OCI-LY7 (cell line): ENCODE measurements around the gene AHNAK2. TPM values are rescaled to one million over a fixed set of nuclear protein-coding genes. Genes with fewer than 3 reads are reported as not detected.
"Not testable (repeated sequence)": the region's sequence is repeated elsewhere in the genome, so short reads cannot be mapped to it uniquely, and the experiment has no call there.

Source experiments
- BruUV-seq: library from RNA; stranded (reverse); fragments of 400-500 nt; replicated peaks from 2 replicates; lab custom pipeline; 2021; lab: Mats Ljungman, UMichigan
- CTCF ChIA-PET: fragments of 300-600 bp; sonication (Branson Sonifier 250); formaldehyde crosslinking; loops from one replicate; lab custom pipeline; 2022; ENCODE audit warnings: antibody characterized with exemption; ENCODE audit not compliant: unreplicated experiment; lab: Charles Lee
- POLR2A ChIA-PET: fragments of 300-600 bp; sonication (Branson Sonifier 250); formaldehyde crosslinking; loops from one replicate; lab custom pipeline; 2022; ENCODE audit warnings: antibody characterized with exemption; lab: Charles Lee
- DNase-seq: peaks from one replicate; pipeline ENCODE4 v3.0.0-alpha.2; 2015; ENCODE audit warnings: low spot score
- H2AFZ ChIP-seq: fragments of 200-600 bp; sonication (generic), shearing (Covaris generic); 2 replicates; pipeline ENCODE4 v1.6.1; 2014; ENCODE audit warnings: mild to moderate bottlenecking, antibody characterized with exemption, low read length, moderate library complexity
- H3K27ac ChIP-seq: fragments of 200-600 bp; sonication (generic); 2 replicates; pipeline ENCODE4 v1.5.1; 2014; ENCODE audit warnings: mixed run types, low read depth, mild to moderate bottlenecking, moderate library complexity, low read length, inconsistent platforms; ENCODE audit not compliant: poor library complexity, severe bottlenecking
- H3K36me3 ChIP-seq: fragments of 200-600 bp; sonication (generic); 2 replicates; pipeline ENCODE4 v1.6.1; 2014; ENCODE audit warnings: mild to moderate bottlenecking, antibody characterized with exemption, low read length, moderate library complexity, mixed read lengths; ENCODE audit not compliant: insufficient read depth
- H3K4me1 ChIP-seq: fragments of 200-600 bp; sonication (generic); 2 replicates; pipeline ENCODE4 v1.5.1; 2014; ENCODE audit warnings: mild to moderate bottlenecking, low read length; ENCODE audit not compliant: insufficient read depth, poor library complexity, severe bottlenecking
- H3K4me2 ChIP-seq: fragments of 200-600 bp; sonication (generic); 2 replicates; pipeline ENCODE4 v1.6.1; 2014; ENCODE audit warnings: mild to moderate bottlenecking, low read length
- H3K4me3 ChIP-seq: fragments of 200-600 bp; sonication (generic); 2 replicates; pipeline ENCODE4 v1.5.1; 2014; ENCODE audit warnings: mild to moderate bottlenecking, low read depth, low read length; ENCODE audit not compliant: poor library complexity, severe bottlenecking
- H3K79me2 ChIP-seq: fragments of 200-600 bp; sonication (generic); 2 replicates; pipeline ENCODE4 v1.6.1; 2016; ENCODE audit warnings: low read depth, mild to moderate bottlenecking, low read length, moderate library complexity, mixed read lengths; ENCODE audit not compliant: insufficient read depth
- H3K9me2 ChIP-seq: fragments of 200-600 bp; sonication (generic); 2 replicates; pipeline ENCODE4 v1.6.1; 2016; ENCODE audit warnings: mild to moderate bottlenecking, low read length, mixed read lengths; ENCODE audit not compliant: insufficient read depth
- H3K9me3 ChIP-seq: fragments of 200-600 bp; sonication (generic); 2 replicates; pipeline ENCODE4 v1.6.1; 2014; ENCODE audit warnings: mild to moderate bottlenecking, mixed run types, low read length, mixed read lengths
- H4K20me1 ChIP-seq: fragments of 200-600 bp; sonication (generic); 2 replicates; pipeline ENCODE4 v1.6.1; 2014; ENCODE audit warnings: mild to moderate bottlenecking, antibody characterized with exemption, low read length, moderate library complexity, mixed read lengths; ENCODE audit not compliant: insufficient read depth
- intact Hi-C: fragments of 100-400 bp; cut with micrococcal nuclease; formaldehyde crosslinking; loops from one replicate; pipeline ENCODE4 v1.10.0; 2022; ENCODE audit not compliant: unreplicated experiment
- total RNA-seq, 2 experiments: library from RNA; depleted of rRNA in 1 of 2; stranded (reverse); fragments of >200 nt in 1 of 2; shearing (Covaris generic) in 1 of 2; gene quantifications; 2 replicates each; pipeline ENCODE4 v1.2.3, GENCODE V29; 2014 to 2022

Gene AHNAK2
- total RNA-seq, 2 experiments from 2014 or later: 0.61 TPM; not detected in 1

DNA sequence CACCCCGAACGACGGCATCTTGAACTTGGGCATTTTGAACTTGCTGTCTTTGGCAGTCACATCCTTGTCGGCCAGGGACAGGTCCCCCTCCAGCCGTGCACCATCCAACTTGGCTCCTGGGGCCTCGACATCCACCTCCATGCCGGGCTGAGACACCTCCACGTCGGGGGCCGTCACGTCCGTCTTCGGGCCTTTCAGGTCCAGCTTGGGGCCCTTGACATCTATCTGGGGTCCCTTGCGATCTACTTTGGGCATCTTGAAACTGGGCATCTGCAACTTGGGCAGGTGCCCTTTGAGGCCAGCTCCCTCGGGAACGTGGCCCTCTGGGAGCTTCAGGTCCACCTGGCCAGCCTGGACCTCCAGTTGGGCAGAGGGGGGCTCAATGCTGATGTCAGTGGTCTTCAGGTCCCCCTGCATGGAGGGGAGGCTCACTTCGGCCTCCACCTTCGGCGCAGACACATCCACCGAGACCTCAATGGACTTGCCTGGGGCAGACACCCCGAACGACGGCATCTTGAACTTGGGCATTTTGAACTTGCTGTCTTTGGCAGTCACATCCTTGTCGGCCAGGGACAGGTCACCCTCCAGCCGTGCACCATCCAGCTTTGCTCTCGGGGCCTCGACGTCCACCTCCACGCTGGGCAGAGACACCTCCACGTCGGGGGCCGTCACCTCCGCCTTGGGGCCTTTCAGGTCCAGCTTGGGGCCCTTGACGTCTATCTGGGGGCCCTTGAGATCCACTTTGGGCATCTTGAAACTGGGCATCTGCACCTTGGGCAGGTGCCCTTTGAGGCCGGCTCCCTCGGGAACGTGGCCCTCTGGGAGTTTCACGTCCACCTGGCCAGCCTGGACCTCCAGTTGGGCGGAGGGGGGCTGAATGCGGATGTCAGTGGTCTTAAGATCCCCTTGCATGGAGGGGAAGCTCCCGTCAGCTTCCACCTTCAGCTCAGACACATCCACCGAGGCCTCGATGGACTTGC, 31.9 kb downstream of the AHNAK2 start:
- H3K36me3 ChIP-seq, BruUV-seq, CTCF ChIA-PET, H3K4me3 ChIP-seq, H3K9me3 ChIP-seq, H2AFZ ChIP-seq, DNase-seq, H3K27ac ChIP-seq, H3K9me2 ChIP-seq, H3K4me2 ChIP-seq, POLR2A ChIA-PET, H4K20me1 ChIP-seq, H3K4me1 ChIP-seq, H3K79me2 ChIP-seq, intact Hi-C loops: not testable (repeated sequence)

DNA sequence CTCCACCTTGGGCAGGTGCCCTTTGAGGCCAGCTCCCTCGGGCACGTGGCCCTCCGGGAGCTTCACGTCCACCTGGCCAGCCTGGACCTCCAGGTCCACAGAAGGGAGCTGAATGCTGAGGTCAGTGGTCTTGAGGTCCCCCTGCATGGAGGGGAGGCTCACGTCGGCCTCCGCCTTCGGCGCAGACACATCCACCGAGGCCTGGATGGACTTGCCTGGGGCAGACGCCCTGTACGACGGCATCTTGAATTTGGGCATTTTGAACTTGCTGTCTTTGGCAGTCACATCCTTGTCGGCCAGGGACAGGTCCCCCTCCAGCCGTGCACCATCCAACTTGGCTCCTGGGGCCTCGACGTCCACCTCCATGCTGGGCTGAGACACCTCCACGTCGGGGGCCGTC, 32.9 kb downstream of the AHNAK2 start:
- H3K79me2 ChIP-seq, H4K20me1 ChIP-seq, intact Hi-C loops, H3K4me3 ChIP-seq, H3K9me3 ChIP-seq, H3K4me1 ChIP-seq, POLR2A ChIA-PET, BruUV-seq, DNase-seq, H2AFZ ChIP-seq, H3K27ac ChIP-seq, H3K9me2 ChIP-seq, H3K36me3 ChIP-seq, CTCF ChIA-PET, H3K4me2 ChIP-seq: not testable (repeated sequence)

DNA sequence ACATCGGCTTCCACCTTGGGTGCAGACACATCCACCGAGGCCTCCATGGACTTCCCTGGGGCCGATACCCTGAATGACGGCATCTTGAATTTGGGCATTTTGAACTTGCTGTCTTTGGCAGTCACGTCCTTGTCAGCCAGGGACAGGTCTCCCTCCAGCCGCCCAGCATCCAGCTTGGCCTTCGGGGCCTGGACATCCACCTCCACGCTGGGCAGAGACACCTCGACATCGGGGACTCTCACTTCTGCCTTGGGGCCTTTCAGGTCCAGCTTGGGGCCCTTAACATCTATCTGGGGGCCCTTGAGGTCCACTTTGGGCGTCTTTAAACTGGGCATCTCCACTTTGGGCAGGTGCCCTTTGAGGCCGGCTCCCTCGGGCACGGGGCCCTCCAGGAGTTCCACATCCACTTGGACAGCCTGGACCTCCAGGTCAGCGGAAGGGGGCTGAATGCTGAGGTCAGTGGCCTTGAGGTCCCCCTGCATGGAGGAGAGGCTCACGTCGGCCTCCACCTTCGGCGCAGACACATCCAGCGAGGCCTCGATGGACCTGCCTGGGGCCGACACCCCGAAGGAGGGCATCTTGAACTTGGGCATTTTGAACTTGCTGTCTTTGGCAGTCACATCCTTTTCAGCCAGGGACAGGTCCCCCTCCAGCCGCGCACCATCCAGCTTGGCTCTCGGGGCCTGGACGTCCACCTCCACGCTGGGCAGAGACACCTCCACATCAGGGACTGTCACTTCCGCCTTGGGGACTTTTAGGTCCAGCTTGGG, 33.6 kb downstream of the AHNAK2 start:
- H2AFZ ChIP-seq, H4K20me1 ChIP-seq, CTCF ChIA-PET, POLR2A ChIA-PET, H3K27ac ChIP-seq, H3K9me3 ChIP-seq, H3K4me1 ChIP-seq, H3K79me2 ChIP-seq, intact Hi-C loops, DNase-seq, BruUV-seq, H3K4me2 ChIP-seq, H3K4me3 ChIP-seq, H3K9me2 ChIP-seq, H3K36me3 ChIP-seq: not testable (repeated sequence)

DNA sequence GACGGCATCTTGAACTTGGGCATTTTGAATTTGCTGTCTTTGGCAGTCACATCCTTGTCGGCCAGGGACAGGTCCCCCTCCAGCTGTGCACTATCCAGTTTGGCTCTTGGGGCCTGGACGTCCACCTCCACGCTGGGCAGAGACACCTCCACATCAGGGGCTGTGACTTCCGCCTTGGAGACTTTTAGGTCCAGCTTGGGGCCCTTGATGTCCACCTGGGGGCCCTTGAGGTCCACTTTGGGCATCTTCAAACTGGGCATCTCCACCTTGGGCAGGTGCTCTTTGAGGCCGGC, 34.2 kb downstream of the AHNAK2 start:
- H3K9me2 ChIP-seq, POLR2A ChIA-PET, intact Hi-C loops, H3K36me3 ChIP-seq, H3K79me2 ChIP-seq, H3K4me1 ChIP-seq, H3K9me3 ChIP-seq, H4K20me1 ChIP-seq, H3K4me3 ChIP-seq, H3K27ac ChIP-seq, CTCF ChIA-PET, DNase-seq, H3K4me2 ChIP-seq, BruUV-seq, H2AFZ ChIP-seq: not testable (repeated sequence)

DNA sequence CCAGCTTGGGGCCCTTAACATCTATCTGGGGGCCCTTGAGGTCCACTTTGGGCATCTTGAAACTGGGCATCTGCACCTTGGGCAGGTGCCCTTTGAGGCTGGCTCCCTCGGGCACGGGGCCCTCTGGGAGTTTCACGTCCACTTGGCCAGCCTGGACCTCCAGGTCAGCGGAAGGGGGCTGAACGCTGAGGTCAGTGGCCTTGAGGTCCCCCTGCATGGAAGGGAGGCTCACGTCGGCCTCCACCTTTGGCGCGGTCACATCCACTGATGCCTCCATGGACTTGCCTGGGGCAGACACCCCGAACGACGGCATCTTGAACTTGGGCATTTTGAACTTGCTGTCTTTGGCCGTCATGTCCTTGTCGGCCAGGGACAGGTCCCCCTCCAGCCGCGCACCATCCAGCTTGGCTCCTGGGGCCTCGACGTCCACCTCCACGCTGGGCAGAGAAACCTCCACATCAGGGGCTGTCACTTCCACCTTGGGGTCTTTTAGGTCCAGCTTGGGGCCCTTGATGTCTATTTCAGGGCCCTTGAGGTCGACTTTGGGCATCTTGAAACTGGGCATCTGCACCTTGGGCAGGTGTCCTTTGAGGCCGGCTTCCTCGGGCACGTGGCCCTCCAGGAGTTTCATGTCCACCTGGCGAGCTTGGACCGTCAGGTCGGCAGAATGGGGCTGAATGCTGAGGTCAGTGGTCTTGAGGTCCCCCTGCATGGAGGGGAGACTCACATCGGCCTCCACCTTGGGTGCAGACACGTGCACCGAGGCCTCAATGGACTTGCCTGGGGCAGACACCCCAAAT, 34.8 kb downstream of the AHNAK2 start:
- H3K79me2 ChIP-seq, H3K4me1 ChIP-seq, H2AFZ ChIP-seq, H3K4me3 ChIP-seq, intact Hi-C loops, BruUV-seq, POLR2A ChIA-PET, H3K36me3 ChIP-seq, H3K9me2 ChIP-seq, DNase-seq, CTCF ChIA-PET, H3K27ac ChIP-seq, H4K20me1 ChIP-seq, H3K9me3 ChIP-seq, H3K4me2 ChIP-seq: not testable (repeated sequence)
